CD4-positive, alpha-beta T cell treated with Interferon alpha-2 for 1 hour (primary cell): ENCODE results near the gene RACK1.
"Not testable (repeated sequence)": the region's sequence is repeated elsewhere in the genome, so short reads cannot be mapped to it uniquely, and the experiment has no call there.

Experiments used
- DNase-seq, 2 donors: peaks; one replicate each; pipeline ENCODE4 v3.0.0-alpha.2; 2020 to 2022

The RACK1 gene

GRCh38 chr5:181233088-181233800 is 10.5 kb downstream of the RACK1 start:
- DNase-seq, result no peak

DNA sequence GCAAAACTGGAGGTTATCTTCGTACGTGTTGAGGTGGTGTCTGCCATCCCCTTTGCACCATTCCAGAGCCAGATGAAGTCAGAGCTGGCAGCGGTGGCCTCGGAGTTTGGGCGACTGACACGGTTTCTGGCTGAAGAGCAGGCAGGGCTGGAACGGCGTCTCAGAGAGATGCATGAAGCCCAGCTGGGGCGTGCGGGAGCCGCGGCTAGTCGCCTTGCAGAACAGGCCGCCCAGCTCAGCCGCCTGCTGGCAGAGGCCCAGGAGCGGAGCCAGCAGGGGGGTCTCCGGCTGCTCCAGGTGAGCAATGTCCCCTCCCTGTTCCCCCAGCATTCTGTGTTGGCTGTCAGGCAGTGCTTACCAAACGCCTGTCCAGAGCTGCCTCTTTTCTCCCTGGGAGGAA is 11.1 kb downstream of the RACK1 start:
- DNase-seq, result no peak

DNA sequence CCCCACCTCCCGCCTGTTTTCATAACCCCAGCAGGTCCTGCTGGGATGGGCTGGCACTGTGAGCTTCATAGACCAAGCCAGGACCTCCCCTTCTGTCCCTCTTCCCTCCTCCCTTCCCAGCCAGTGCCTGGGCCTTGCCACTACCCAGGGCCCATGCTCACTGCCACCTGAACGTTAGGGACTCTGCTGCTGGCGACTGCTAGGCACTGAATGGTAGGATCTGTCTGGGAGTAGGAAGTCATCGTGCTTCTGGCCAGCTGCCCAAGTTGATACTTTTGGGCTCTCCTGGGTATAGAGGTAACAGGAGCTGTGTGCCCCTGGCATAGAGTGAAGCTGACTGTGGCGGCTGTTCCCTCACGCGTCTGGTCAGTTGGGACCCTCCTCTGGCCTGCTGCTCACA is 12.3 kb downstream of the RACK1 start:
- no peak for DNase-seq

- no peak for DNase-seq
Observed at GRCh38 chr5:181230551-181230950, 13.2 kb downstream of the RACK1 start.

DNA sequence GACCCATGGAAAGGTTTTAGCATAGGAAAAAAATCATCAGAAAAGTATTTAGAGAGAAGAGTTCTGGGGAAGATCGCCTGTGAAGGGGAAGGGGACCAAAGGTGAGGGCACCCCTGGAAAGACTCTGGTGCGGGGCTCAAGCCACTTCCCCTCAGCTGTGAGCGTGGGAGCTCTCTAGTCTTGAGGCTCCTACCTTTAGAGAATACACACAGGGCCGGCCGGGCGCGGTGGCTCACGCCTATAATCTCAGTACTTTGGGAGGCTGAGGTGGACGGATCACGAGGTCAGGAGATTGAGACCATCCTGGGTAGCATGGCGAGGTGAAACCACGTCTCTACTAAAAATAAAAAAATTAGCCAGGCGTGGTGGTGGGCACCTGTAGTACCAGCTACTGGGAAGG is 13.7 kb downstream of the RACK1 start:
- DNase-seq, result no peak

DNA sequence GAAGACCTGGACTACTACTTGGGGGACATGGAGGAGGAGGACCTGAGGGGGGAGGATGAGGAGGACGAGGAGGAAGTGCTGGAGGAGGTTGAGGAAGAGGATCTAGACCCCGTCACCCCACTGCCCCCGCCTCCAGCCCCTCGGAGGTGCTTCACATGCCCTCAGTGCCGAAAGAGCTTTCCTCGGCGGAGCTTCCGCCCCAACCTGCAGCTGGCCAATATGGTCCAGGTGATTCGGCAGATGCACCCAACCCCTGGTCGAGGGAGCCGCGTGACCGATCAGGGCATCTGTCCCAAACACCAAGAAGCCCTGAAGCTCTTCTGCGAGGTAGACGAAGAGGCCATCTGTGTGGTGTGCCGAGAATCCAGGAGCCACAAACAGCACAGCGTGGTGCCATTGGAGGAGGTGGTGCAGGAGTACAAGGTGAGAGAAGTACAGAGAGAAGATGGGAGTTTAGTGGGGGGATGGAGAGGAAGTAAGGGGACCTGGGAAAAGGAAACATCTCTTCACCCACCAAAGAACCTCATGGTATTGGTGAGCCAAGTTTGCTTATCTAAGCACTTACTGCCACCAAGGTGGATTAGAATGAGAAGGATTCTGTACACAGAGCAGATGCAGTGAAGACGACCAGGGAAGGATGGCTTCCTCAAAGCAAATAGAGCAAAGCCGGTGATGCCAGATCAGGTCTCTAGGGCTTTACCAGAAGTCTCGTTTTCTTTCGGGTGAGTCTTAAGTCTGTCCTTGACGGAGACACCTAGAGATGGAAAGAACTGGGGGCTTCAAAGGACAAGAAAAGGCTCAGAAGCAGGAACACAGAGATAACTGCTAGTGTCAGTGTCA is 19.1 kb downstream of the RACK1 start:
- DNase-seq, result peak in 1 of 2 donors; percentile 56

- peak in 1 of 2 donors; percentile 62 for DNase-seq
Observed at GRCh38 chr5:181223729-181224389, 19.8 kb downstream of the RACK1 start.

GRCh38 chr5:181223058-181223728 is 20.5 kb downstream of the RACK1 start, which contains the start of gene TRIM41:
TRIM41 (plus strand) TSS chr5:181223281; CDS start chr5:181224000, 719 bp downstream.
- peak; percentile 98 to 99 for DNase-seq

- no peak for DNase-seq
Observed at GRCh38 chr5:181222630-181223057, 21.1 kb downstream of the RACK1 start.

- DNase-seq, result peak; percentile 95 to 97
Observed at GRCh38 chr5:181221792-181222629, 21.7 kb downstream of the RACK1 start.

DNA sequence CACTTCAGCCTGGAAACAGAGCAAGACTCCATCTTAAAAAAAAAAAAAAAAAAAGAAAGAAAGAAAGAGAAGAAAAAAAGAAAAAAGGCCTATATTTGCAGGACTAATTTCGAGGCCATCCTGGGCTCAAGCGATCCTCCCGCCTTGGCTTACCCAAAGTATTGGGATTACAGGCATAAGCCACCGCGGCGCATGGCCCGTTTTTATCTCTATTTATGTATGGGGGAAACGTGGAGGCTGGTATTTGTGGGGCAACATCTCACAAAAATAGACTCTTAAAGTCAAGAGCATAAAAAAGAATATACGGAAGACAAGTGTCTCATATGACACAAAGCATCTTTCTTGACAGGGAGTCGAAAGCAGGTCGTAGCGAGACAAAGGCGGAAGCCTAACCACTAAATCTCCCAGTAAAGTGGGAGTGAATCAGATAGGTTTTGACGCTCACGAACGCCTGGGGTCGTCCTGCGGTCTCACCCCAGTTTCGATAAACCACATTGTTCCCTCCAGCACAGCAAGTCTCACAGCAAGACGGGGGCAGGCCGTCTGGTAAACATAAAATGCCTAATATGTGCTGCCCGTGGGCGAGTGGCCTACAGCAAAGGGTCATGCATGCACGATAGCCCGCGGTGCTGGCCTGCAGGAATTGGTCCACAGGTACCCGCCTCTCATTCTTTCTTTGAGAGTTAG is 22.5 kb downstream of the RACK1 start:
- DNase-seq, result peak; percentile 62 to 75

- no peak for DNase-seq
Observed at GRCh38 chr5:181220178-181220515, 23.6 kb downstream of the RACK1 start.

DNA sequence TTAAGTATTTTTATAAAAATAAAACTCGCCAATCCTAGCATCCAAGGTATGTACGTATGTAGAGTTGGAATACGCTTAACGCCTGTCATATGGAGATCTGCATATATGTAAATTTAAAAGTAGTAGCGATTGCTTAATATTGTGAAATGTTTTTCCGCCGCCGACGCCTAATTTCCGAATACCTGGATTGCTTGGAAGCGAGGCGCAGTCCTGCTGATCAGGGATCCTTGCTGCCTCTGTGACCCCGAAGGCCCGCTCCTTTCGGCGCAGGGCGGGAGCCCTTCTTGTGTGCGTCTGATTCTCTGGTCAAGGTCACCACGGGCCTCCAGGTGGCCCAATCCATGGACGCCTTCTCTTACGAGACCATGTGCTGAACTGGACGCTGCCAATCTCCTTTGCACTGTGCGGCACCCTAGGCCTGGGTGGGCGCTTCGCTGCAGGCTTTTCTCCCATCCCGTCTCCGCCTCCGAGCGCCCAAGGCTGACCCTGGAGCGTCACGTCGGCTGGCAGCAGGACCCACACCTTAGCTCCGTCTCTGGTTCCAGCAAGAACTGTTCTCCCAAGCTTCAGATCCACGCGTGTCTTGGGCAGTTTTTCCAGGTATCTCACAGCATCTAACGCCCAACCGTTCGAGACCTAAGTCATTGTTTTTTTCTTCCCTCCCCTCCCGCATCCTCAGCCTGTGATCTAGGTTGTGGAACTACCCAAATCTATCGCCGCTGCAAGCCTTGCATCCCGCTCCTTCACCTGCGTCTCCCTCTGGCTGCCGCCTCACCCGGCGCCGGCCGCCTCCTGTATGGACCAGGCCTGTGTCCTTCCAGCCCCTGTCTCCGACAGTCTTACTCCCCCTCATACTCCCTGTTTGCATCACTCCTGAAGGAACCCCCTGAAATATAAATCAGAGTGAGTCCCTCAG is 24.2 kb downstream of the RACK1 start:
- DNase-seq, result no peak

DNA sequence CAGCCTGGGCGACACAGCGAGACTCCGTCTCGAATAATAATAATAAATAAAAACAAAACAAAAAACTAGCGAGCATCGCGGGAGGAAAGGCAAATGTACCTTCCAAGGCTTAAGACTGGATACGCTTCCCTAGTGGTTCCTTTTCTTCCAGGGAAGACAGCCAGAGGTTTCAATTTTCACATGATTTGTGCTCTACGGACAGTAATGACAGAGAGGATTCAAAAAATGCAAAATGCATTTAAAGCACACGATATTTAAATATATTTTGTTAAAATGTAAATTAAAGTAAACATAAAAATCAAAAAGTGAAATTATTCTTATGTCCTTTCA is 24.9 kb downstream of the RACK1 start:
- DNase-seq, result no peak

- peak; percentile 36 to 64 for DNase-seq
Observed at GRCh38 chr5:181217803-181218062, 26.0 kb downstream of the RACK1 start.

DNA sequence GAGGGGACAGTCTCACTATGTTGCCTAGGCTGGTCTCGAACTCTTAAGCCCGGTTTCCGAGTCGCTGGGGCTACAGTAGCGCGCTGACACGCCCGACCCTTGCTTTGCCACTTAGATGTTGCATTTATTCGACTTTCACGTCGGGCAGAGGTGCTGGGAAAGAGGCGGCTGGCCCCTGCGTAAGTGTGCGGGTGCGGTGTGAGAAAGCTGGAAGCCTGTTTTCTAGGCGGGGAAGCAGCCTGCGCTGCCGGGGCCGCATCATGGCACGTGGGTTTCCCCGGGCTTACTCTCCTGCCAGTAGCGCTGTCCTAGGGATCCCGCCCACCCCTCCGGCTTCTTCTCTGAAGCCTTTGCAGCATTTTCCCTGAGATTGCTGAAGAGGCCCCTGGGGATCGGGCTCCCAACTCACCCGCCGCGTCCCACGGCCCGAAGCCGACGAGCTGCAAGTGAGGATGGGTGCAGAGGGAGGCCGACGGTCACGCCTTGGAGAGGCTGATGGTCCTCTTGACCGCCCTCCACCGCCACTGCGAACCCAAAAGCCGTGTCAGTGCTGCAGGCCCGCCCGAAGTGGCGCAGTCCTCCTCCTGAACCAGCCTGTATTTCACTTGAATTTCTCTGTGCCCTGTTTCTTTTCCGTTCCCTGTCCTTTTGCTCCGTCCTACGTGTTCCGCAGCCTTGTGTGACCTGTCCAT is 26.4 kb downstream of the RACK1 start:
- DNase-seq, result peak; percentile 72 to 77

DNA sequence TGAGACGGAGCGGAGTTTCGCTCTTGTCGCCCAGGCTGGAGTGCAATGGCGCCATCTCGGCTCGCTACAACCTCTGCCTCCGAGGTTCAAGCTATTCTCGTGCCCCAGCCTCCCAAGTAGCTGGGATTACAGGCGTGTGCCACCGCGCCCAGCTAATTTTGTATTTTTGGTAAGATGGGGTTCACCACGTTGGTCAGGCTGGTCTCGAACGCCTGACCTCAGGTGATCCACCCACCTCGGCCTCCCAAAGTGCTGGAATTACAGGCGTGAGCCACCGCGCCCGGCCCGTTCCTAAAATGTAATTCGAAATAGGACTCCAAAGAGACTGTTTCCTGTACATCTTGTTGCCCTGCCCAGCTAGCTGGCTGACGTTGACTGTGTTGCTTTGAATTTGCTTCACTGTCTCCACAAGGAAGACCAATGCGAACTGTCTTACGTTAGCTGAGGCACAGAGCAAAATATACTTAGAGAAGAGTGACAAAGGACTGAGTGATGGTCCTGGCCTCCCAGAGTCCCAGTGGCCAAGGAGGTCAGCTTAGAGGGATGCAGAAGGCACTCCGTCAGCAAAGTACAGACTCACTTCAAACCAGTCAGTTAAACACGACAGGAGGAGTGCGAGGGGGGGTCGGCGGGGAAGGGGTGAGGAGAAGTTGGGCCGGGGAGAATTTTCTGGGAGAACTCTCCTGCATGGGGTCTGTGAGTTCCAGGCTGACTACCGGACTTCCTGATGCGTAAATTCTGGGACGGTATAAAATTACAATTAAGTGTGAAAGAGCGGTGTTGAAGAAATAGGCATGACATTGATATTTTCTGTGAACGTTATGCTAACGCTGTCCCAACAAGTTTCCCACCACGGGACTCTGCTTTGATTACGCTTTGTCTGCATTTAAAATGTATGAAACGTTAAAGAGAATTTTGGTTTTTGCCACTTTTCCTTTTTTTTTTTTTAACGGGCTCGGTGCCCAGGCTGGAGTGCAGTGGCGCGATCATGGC is 27.4 kb downstream of the RACK1 start:
- DNase-seq, result peak; percentile 25 to 56

DNA sequence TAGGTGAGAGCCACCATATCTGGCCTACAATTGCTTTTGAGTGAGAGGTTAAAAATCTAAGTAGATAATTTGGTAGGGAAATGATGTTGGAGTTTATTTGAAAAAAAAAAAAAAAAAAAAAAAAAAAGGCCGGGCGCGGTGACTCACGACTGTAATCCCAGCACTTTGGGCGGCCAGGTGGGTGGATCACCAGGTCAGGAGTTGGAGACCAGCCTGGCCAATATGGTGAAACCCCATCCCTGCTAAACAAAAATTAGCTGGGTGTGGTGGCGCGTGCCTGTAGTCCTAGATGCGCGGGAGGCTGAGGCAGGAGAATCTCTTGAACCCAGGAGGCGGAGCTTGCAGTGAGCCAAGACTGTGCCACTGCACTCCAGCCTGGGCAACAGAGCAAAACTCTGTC is 29.5 kb downstream of the RACK1 start:
- not testable (repeated sequence) for DNase-seq

DNA sequence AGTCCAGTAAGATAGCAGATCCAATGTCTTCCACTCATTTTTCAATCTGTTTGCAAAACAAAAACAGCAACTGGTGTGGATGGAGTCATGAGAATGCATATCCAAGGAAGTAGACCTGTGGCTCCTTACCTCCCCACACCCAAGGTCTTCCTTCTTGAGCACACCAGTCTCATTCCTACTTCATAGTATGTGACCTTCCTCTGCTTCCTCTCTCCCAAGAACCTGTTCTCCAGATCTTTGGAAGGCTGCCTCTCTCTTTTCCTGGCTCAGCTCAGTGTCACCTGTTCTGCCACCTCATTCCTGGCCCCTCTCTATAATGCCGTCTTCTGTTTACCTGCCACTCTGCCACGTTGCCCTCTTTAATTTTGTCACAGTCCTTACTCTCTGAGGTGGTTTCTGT is 30.8 kb downstream of the RACK1 start:
- DNase-seq, result no peak
